HCT116 (cell line): Measurements from ENCODE around the gene STEAP1.

ENCODE experiments used
- EZH2 ChIP-seq: fragments of 200-600 bp; sonication (generic); IDR thresholded peaks from 2 replicates; pipeline ENCODE4 v1.6.1; 2017; ENCODE audit warnings: antibody characterized with exemption, mixed run types
- RAD21 ChIP-seq: IDR thresholded peaks from 2 replicates; pipeline ENCODE4 v1.6.1; 2012; ENCODE audit warnings: low read depth, mild to moderate bottlenecking

DNA sequence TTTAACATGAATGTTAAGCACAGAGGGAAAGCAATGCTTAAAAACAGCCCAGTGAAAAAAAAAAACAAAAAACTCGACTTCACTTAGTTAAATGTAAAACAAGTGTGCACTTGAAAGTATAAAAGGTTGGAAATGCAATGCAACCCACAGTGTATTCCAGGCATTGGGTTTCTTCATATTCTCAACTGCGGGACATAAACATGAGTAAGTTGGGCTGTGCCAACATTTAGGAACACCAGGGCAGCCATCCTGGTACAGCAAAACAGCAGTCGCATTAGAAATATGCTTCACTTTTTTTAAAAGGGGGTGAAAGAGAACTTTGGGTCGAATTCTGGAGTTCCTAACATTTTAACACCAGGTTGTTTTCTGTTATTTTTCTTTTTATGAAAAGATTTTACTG lies 937 bp downstream of the STEAP1 start:
- TF ChIP-seq RAD21 (no peak), EZH2 (no peak)
